Thymus (tissue), 11 donors: ENCODE data around the gene QARS1. TPM values are rescaled to one million over a fixed set of nuclear protein-coding genes. Genes with fewer than 3 reads are reported as not detected.

ENCODE experiments used
- DNase-seq, 9 donors: peaks; one replicate each; pipeline ENCODE4 v3.0.0-alpha.2; 2013; ENCODE audit warnings: low spot score in 9 of 9, low read depth in 6 of 9, missing footprints in 1 of 9
- H3K27ac ChIP-seq, 2 donors: one replicate each; pipeline ENCODE4 v1.5.1; 2013; ENCODE audit warnings: control low read depth in 1 of 2, low read depth in 1 of 2, low read length in 1 of 2, mild to moderate bottlenecking in 1 of 2, moderate library complexity in 1 of 2
- H3K27me3 ChIP-seq, 2 donors: one replicate each; pipeline ENCODE4 v1.5.1; 2013; ENCODE audit warnings: low read length in 1 of 2; ENCODE audit not compliant: control insufficient read depth in 2 of 2, insufficient read depth in 1 of 2
- H3K36me3 ChIP-seq, 2 donors: one replicate each; pipeline ENCODE4 v1.5.1; 2013; ENCODE audit warnings: low read length in 1 of 2, mild to moderate bottlenecking in 1 of 2, moderate library complexity in 1 of 2; ENCODE audit not compliant: control insufficient read depth in 2 of 2, insufficient read depth in 2 of 2
- H3K4me1 ChIP-seq, 2 donors: one replicate each; pipeline ENCODE4 v1.5.1; 2013; ENCODE audit warnings: low read length in 2 of 2; ENCODE audit not compliant: control insufficient read depth in 2 of 2, insufficient read depth in 2 of 2
- H3K4me3 ChIP-seq, 2 donors: one replicate each; pipeline ENCODE4 v1.5.1; 2013; ENCODE audit warnings: low read length in 2 of 2, control low read depth in 1 of 2, mild to moderate bottlenecking in 1 of 2
- H3K9me3 ChIP-seq, 2 donors: one replicate each; pipeline ENCODE4 v1.5.1; 2013; ENCODE audit warnings: low read length in 1 of 2, mild to moderate bottlenecking in 1 of 2; ENCODE audit not compliant: control insufficient read depth in 2 of 2, insufficient read depth in 1 of 2
- WGBS: extraction: QIAGEN DNeasy Blood & Tissue Kit; methylation state at CpG from one replicate; pipeline ENCODE4 v1.1.7; 2013; 5-methylcytosine and 5-hydroxymethylcytosine counted together
- polyA plus RNA-seq: library from polyadenylated mRNA; stranded (reverse); fragments of 200-250 nt; gene quantifications from one replicate; pipeline ENCODE4 v1.2.3, GENCODE V29; 2013
- total RNA-seq: library from RNA; stranded (reverse); fragments of 120-200 nt; gene quantifications from one replicate; pipeline ENCODE4 v1.2.4, GENCODE V29; 2013
- donor health status: healthy.

The QARS1 gene
- total and polyA plus RNA-seq, 2 donors = 223 to 256 TPM

GRCh38 chr3:49133226-49133951, 28.8 kb upstream of the QARS1 start:
- Histone ChIP-seq H3K4me3 (peak overlapping the region; percentile 22 to 38), H3K27me3 (peaks cover 0 to 30% of the 10 kb centered on the region in 2 donors), H3K4me1 (peaks cover 0 to 6% of the 10 kb centered on the region in 2 donors), H3K9me3 (no peaks in the 10 kb centered on the region), H3K36me3 (no peaks in the 10 kb centered on the region), H3K27ac (no peak overlapping the region)
- WGBS = 16% methylated on average over 30 of the region's 30 CpGs
- peak in 1 of 9 donors; percentile 28 for DNase-seq

GRCh38 chr3:49132437-49133225, 28.1 kb upstream of the QARS1 start, which contains the start of gene LAMB2:
Gene LAMB2, minus strand, starts transcription at chr3:49133050. Its CDS starts 183 bp downstream, at chr3:49132867.
- 58% methylated on average over 28 of the region's 28 CpGs for WGBS
- Histone ChIP-seq H3K4me1 (peaks cover 0 to 6% of the 10 kb centered on the region in 2 donors), H3K36me3 (no peaks in the 10 kb centered on the region), H3K27me3 (peaks cover 0 to 24% of the 10 kb centered on the region in 2 donors), H3K9me3 (no peaks in the 10 kb centered on the region), H3K27ac (peak within 1 kb of the TSS in 1 of 2 donors; percentile 32), H3K4me3 (peak within 1 kb of the TSS; percentile 22 to 38)
- no peak for DNase-seq

GRCh38 chr3:49132073-49132436, 27.5 kb upstream of the QARS1 start:
- no peak overlapping the region for H3K27ac ChIP-seq
- H3K4me3 ChIP-seq = peak overlapping the region in 1 of 2 donors; percentile 38
- 96% methylated on average over 9 of the region's 9 CpGs for WGBS
- peaks cover 0 to 6% of the 10 kb centered on the region in 2 donors for H3K4me1 ChIP-seq
- H3K27me3 ChIP-seq = peaks cover 0 to 24% of the 10 kb centered on the region in 2 donors
- no peak for DNase-seq
- H3K36me3 ChIP-seq = no peaks in the 10 kb centered on the region
- no peaks in the 10 kb centered on the region for H3K9me3 ChIP-seq

GRCh38 chr3:49131576-49131975, 27.0 kb upstream of the QARS1 start:
- Histone ChIP-seq H3K4me1 (peaks cover 0 to 6% of the 10 kb centered on the region in 2 donors), H3K9me3 (no peaks in the 10 kb centered on the region)
- over 99% methylated on average over 6 of the region's 6 CpGs for WGBS

GRCh38 chr3:49131040-49131439, 26.5 kb upstream of the QARS1 start:
- Histone ChIP-seq H3K9me3 (no peaks in the 10 kb centered on the region), H3K27ac (no peak overlapping the region), H3K36me3 (no peaks in the 10 kb centered on the region), H3K4me3 (no peak overlapping the region), H3K4me1 (peaks cover 0 to 6% of the 10 kb centered on the region in 2 donors), H3K27me3 (peaks cover 0 to 24% of the 10 kb centered on the region in 2 donors)
- no peak for DNase-seq
- 95% methylated on average over 12 of the region's 12 CpGs for WGBS

More at GRCh38 chr3:49131576-49131975, 27.0 kb upstream of the QARS1 start:
- peaks cover 0 to 24% of the 10 kb centered on the region in 2 donors for H3K27me3 ChIP-seq
- no peak overlapping the region for H3K4me3 ChIP-seq
- no peaks in the 10 kb centered on the region for H3K36me3 ChIP-seq
- H3K27ac ChIP-seq = no peak overlapping the region
- DNase-seq = no peak

- H3K27me3 ChIP-seq = no peaks in the 10 kb centered on the region
- WGBS = 91% methylated on average over 14 of the region's 14 CpGs
- DNase-seq = no peak
- H3K27ac ChIP-seq = no peak overlapping the region
- no peaks in the 10 kb centered on the region for H3K36me3 ChIP-seq
- no peak overlapping the region for H3K4me3 ChIP-seq
- H3K4me1 ChIP-seq = peaks cover 5 to 14% of the 10 kb centered on the region in 2 donors
- no peaks in the 10 kb centered on the region for H3K9me3 ChIP-seq
These were observed 20.6 kb upstream of the QARS1 start for GRCh38 chr3:49124991-49125670.

- 91% methylated on average over 7 of the region's 7 CpGs for WGBS
- DNase-seq = no peak
- no peaks in the 10 kb centered on the region for H3K9me3 ChIP-seq
- no peak overlapping the region for H3K4me3 ChIP-seq
- peaks cover 14 to 23% of the 10 kb centered on the region in 2 donors for H3K4me1 ChIP-seq
- peaks cover 0 to under 1% of the 10 kb centered on the region in 2 donors for H3K36me3 ChIP-seq
- H3K27ac ChIP-seq = no peak overlapping the region
- no peaks in the 10 kb centered on the region for H3K27me3 ChIP-seq
These were observed 19.6 kb upstream of the QARS1 start for GRCh38 chr3:49124203-49124602.

- H3K27me3 ChIP-seq = no peaks in the 10 kb centered on the region
These were observed 19.1 kb upstream of the QARS1 start for GRCh38 chr3:49123687-49124086.

More at GRCh38 chr3:49123687-49124086, 19.1 kb upstream of the QARS1 start:
- 98% methylated on average over 17 of the region's 17 CpGs for WGBS
- DNase-seq = no peak
- Histone ChIP-seq H3K4me3 (no peak overlapping the region), H3K36me3 (peaks cover 4 to 6% of the 10 kb centered on the region in 2 donors), H3K4me1 (peaks cover 16 to 25% of the 10 kb centered on the region in 2 donors), H3K9me3 (no peaks in the 10 kb centered on the region), H3K27ac (no peak overlapping the region)
